ENCODE measurements around the gene EFHC1.

Gene EFHC1

GRCh38 chr6:52392944-52393343, 27.2 kb upstream of the EFHC1 start:
- WGBS (ENCODE audit: extremely low coverage, insufficient coverage, low lambda C conversion rate) = no CpG with 5 or more reads among the region's 1 CpG
- Histone ChIP-seq H3K79me1 (ENCODE audit: low read length) (no peaks in the 10 kb centered on the region), H3K4me1 (ENCODE audit: control insufficient read depth, low read depth, low read length) (no peaks in the 10 kb centered on the region), H2BK120ac (ENCODE audit: low read depth, low read length) (no peak overlapping the region), H2BK15ac (replicated peaks; ENCODE audit: low read depth) (no peak overlapping the region), H3K56ac (ENCODE audit: low read length) (no peak overlapping the region), H3K4me3 (ENCODE audit: low read length) (no peak overlapping the region), H3K9ac (ENCODE audit: low read length) (no peak overlapping the region), H3K27me3 (ENCODE audit: insufficient read depth, low read length, poor library complexity) (no peaks in the 10 kb centered on the region), H3K23ac (ENCODE audit: low read length) (no peak overlapping the region), H3K4ac (ENCODE audit: low read depth, low read length) (no peak overlapping the region), H2AK5ac (ENCODE audit: low read length) (no peak overlapping the region), H4K5ac (ENCODE audit: low read length) (no peak overlapping the region), H3K4me2 (ENCODE audit: low read length) (no peak overlapping the region), H2BK5ac (ENCODE audit: low read length) (no peak overlapping the region), H3K27ac (ENCODE audit: low read depth, low read length) (no peak overlapping the region), H3K36me3 (ENCODE audit: control insufficient read depth, insufficient read depth, low read length) (no peaks in the 10 kb centered on the region), H3K79me2 (ENCODE audit: control insufficient read depth, insufficient read depth, low read length) (no peaks in the 10 kb centered on the region), H4K8ac (ENCODE audit: low read depth, low read length) (no peak overlapping the region), H3K18ac (ENCODE audit: low read length) (no peak overlapping the region)
- no peak for DNase-seq

- no peaks in the 10 kb centered on the region for H3K27me3 ChIP-seq (ENCODE audit: insufficient read depth, low read length, poor library complexity)
- no peak overlapping the region for H2BK120ac ChIP-seq (ENCODE audit: low read depth, low read length)
- no peak for DNase-seq
- H3K4ac ChIP-seq (ENCODE audit: low read depth, low read length) = no peak overlapping the region
- H2AK5ac ChIP-seq (ENCODE audit: low read length) = no peak overlapping the region
- H3K79me2 ChIP-seq (ENCODE audit: control insufficient read depth, insufficient read depth, low read length) = no peaks in the 10 kb centered on the region
- H3K27ac ChIP-seq (ENCODE audit: low read depth, low read length) = no peak overlapping the region
- H3K23ac ChIP-seq (ENCODE audit: low read length) = no peak overlapping the region
- H3K18ac ChIP-seq (ENCODE audit: low read length) = no peak overlapping the region
- no peak overlapping the region for H3K4me3 ChIP-seq (ENCODE audit: low read length)
- H3K36me3 ChIP-seq (ENCODE audit: control insufficient read depth, insufficient read depth, low read length) = no peaks in the 10 kb centered on the region
- no peak overlapping the region for H4K5ac ChIP-seq (ENCODE audit: low read length)
- H2BK15ac ChIP-seq (replicated peaks; ENCODE audit: low read depth) = no peak overlapping the region
- no peak overlapping the region for H3K9ac ChIP-seq (ENCODE audit: low read length)
- H4K8ac ChIP-seq (ENCODE audit: low read depth, low read length) = no peak overlapping the region
- no peaks in the 10 kb centered on the region for H3K4me1 ChIP-seq (ENCODE audit: control insufficient read depth, low read depth, low read length)
- WGBS (ENCODE audit: extremely low coverage, insufficient coverage, low lambda C conversion rate) = no CpG with 5 or more reads among the region's 1 CpG
- no peak overlapping the region for H3K56ac ChIP-seq (ENCODE audit: low read length)
- no peaks in the 10 kb centered on the region for H3K79me1 ChIP-seq (ENCODE audit: low read length)
- H3K4me2 ChIP-seq (ENCODE audit: low read length) = no peak overlapping the region
- no peak overlapping the region for H2BK5ac ChIP-seq (ENCODE audit: low read length)
These were observed 26.4 kb upstream of the EFHC1 start for GRCh38 chr6:52393780-52394179.

GRCh38 chr6:52394251-52394666, 25.9 kb upstream of the EFHC1 start:
- no peak overlapping the region for H3K56ac ChIP-seq (ENCODE audit: low read length)
- no peak overlapping the region for H3K18ac ChIP-seq (ENCODE audit: low read length)
- H3K79me2 ChIP-seq (ENCODE audit: control insufficient read depth, insufficient read depth, low read length) = no peaks in the 10 kb centered on the region
- no peak overlapping the region for H2BK5ac ChIP-seq (ENCODE audit: low read length)
- DNase-seq = no peak
- no peak overlapping the region for H3K4me3 ChIP-seq (ENCODE audit: low read length)
- H3K4me1 ChIP-seq (ENCODE audit: control insufficient read depth, low read depth, low read length) = no peaks in the 10 kb centered on the region
- WGBS (ENCODE audit: extremely low coverage, insufficient coverage, low lambda C conversion rate) = no CpG with 5 or more reads among the region's 4 CpGs
- no peak overlapping the region for H2BK15ac ChIP-seq (replicated peaks; ENCODE audit: low read depth)
- no peak overlapping the region for H3K27ac ChIP-seq (ENCODE audit: low read depth, low read length)
- H3K9ac ChIP-seq (ENCODE audit: low read length) = no peak overlapping the region
- no peaks in the 10 kb centered on the region for H3K79me1 ChIP-seq (ENCODE audit: low read length)
- H2BK120ac ChIP-seq (ENCODE audit: low read depth, low read length) = no peak overlapping the region
- H4K8ac ChIP-seq (ENCODE audit: low read depth, low read length) = no peak overlapping the region
- no peak overlapping the region for H3K4ac ChIP-seq (ENCODE audit: low read depth, low read length)
- H3K4me2 ChIP-seq (ENCODE audit: low read length) = no peak overlapping the region
- no peak overlapping the region for H3K23ac ChIP-seq (ENCODE audit: low read length)
- H3K36me3 ChIP-seq (ENCODE audit: control insufficient read depth, insufficient read depth, low read length) = no peaks in the 10 kb centered on the region
- no peak overlapping the region for H2AK5ac ChIP-seq (ENCODE audit: low read length)
- H3K27me3 ChIP-seq (ENCODE audit: insufficient read depth, low read length, poor library complexity) = no peaks in the 10 kb centered on the region
- no peak overlapping the region for H4K5ac ChIP-seq (ENCODE audit: low read length)

- no peak overlapping the region for H3K9ac ChIP-seq (ENCODE audit: low read length)
- no peak overlapping the region for H2BK5ac ChIP-seq (ENCODE audit: low read length)
- H3K27me3 ChIP-seq (ENCODE audit: insufficient read depth, low read length, poor library complexity) = no peaks in the 10 kb centered on the region
- no peaks in the 10 kb centered on the region for H3K79me1 ChIP-seq (ENCODE audit: low read length)
- H3K4ac ChIP-seq (ENCODE audit: low read depth, low read length) = no peak overlapping the region
- H4K8ac ChIP-seq (ENCODE audit: low read depth, low read length) = no peak overlapping the region
- no peak overlapping the region for H2BK120ac ChIP-seq (ENCODE audit: low read depth, low read length)
- H4K5ac ChIP-seq (ENCODE audit: low read length) = no peak overlapping the region
- H3K4me1 ChIP-seq (ENCODE audit: control insufficient read depth, low read depth, low read length) = no peaks in the 10 kb centered on the region
- no peak for DNase-seq
- no peak overlapping the region for H3K23ac ChIP-seq (ENCODE audit: low read length)
- no peak overlapping the region for H2BK15ac ChIP-seq (replicated peaks; ENCODE audit: low read depth)
- H2AK5ac ChIP-seq (ENCODE audit: low read length) = no peak overlapping the region
- H3K4me3 ChIP-seq (ENCODE audit: low read length) = no peak overlapping the region
- no peak overlapping the region for H3K27ac ChIP-seq (ENCODE audit: low read depth, low read length)
- no peak overlapping the region for H3K4me2 ChIP-seq (ENCODE audit: low read length)
- H3K79me2 ChIP-seq (ENCODE audit: control insufficient read depth, insufficient read depth, low read length) = no peaks in the 10 kb centered on the region
- no peaks in the 10 kb centered on the region for H3K36me3 ChIP-seq (ENCODE audit: control insufficient read depth, insufficient read depth, low read length)
- H3K56ac ChIP-seq (ENCODE audit: low read length) = no peak overlapping the region
- no CpG with 5 or more reads among the region's 2 CpGs for WGBS (ENCODE audit: extremely low coverage, insufficient coverage, low lambda C conversion rate)
- no peak overlapping the region for H3K18ac ChIP-seq (ENCODE audit: low read length)
These were observed 24.2 kb upstream of the EFHC1 start for GRCh38 chr6:52395969-52396368.

GRCh38 chr6:52399511-52400312, 20.4 kb upstream of the EFHC1 start:
- no peak overlapping the region for H3K27ac ChIP-seq (ENCODE audit: low read depth, low read length)

More at GRCh38 chr6:52399511-52400312, 20.4 kb upstream of the EFHC1 start:
- no peak overlapping the region for H3K23ac ChIP-seq (ENCODE audit: low read length)
- H2BK5ac ChIP-seq (ENCODE audit: low read length) = no peak overlapping the region
- H2BK15ac ChIP-seq (replicated peaks; ENCODE audit: low read depth) = no peak overlapping the region
- no peaks in the 10 kb centered on the region for H3K36me3 ChIP-seq (ENCODE audit: control insufficient read depth, insufficient read depth, low read length)
- no peak overlapping the region for H4K8ac ChIP-seq (ENCODE audit: low read depth, low read length)
- H4K5ac ChIP-seq (ENCODE audit: low read length) = no peak overlapping the region
- no peak overlapping the region for H2AK5ac ChIP-seq (ENCODE audit: low read length)
- H3K4ac ChIP-seq (ENCODE audit: low read depth, low read length) = no peak overlapping the region
- H3K56ac ChIP-seq (ENCODE audit: low read length) = no peak overlapping the region
- no peaks in the 10 kb centered on the region for H3K79me2 ChIP-seq (ENCODE audit: control insufficient read depth, insufficient read depth, low read length)
- H3K9ac ChIP-seq (ENCODE audit: low read length) = no peak overlapping the region
- H3K4me3 ChIP-seq (ENCODE audit: low read length) = no peak overlapping the region
- no peaks in the 10 kb centered on the region for H3K4me1 ChIP-seq (ENCODE audit: control insufficient read depth, low read depth, low read length)
- no peak overlapping the region for H3K4me2 ChIP-seq (ENCODE audit: low read length)
- H3K27me3 ChIP-seq (ENCODE audit: insufficient read depth, low read length, poor library complexity) = no peaks in the 10 kb centered on the region
- WGBS (ENCODE audit: extremely low coverage, insufficient coverage, low lambda C conversion rate) = 100% methylated on average over 1 of the region's 3 CpGs
- no peak overlapping the region for H3K18ac ChIP-seq (ENCODE audit: low read length)
- no peak overlapping the region for H2BK120ac ChIP-seq (ENCODE audit: low read depth, low read length)
- no peaks in the 10 kb centered on the region for H3K79me1 ChIP-seq (ENCODE audit: low read length)
- peak; percentile 78 for DNase-seq

Measured in mesendoderm (in vitro differentiated cells).